SJSA1 (cell line): ENCODE data around the gene MEN1. TPM values are rescaled to one million over a fixed set of nuclear protein-coding genes. Genes with fewer than 3 reads are reported as not detected.
A peak's percentile ranks its signal among the peaks of the same experiment; 100 is the strongest.
"Not testable (repeated sequence)": the region's sequence is repeated elsewhere in the genome, so short reads cannot be mapped to it uniquely, and the experiment has no call there.

ENCODE experiments used
- DNase-seq, 2 experiments: peaks; one replicate each; pipeline ENCODE4 v3.0.0-alpha.2; 2015 to 2020; ENCODE audit warnings: low spot score in 2 of 2, low read depth in 1 of 2
- H3K27ac ChIP-seq: fragments of 250-450 bp; sonication (Bioruptor Pico); 2 replicates; pipeline ENCODE4 v1.5.1; 2020; ENCODE audit warnings: mild to moderate bottlenecking, moderate library complexity
- H3K27me3 ChIP-seq: fragments of 250-450 bp; sonication (Bioruptor Pico); replicated peaks from 2 replicates; pipeline ENCODE4 v1.5.1; 2020; ENCODE audit warnings: mild to moderate bottlenecking, moderate library complexity
- H3K36me3 ChIP-seq: fragments of 250-450 bp; sonication (Bioruptor Pico); 2 replicates; pipeline ENCODE4 v1.5.1; 2020; ENCODE audit warnings: mild to moderate bottlenecking
- H3K4me1 ChIP-seq: fragments of 250-450 bp; sonication (Bioruptor Pico); replicated peaks from 2 replicates; pipeline ENCODE4 v1.6.1; 2021; ENCODE audit warnings: mild to moderate bottlenecking
- H3K4me3 ChIP-seq: fragments of 250-450 bp; sonication (Bioruptor Pico); 2 replicates; pipeline ENCODE4 v1.5.1; 2020; ENCODE audit warnings: mild to moderate bottlenecking
- H3K9me3 ChIP-seq: fragments of 250-450 bp; sonication (Bioruptor Pico); replicated peaks from 2 replicates; pipeline ENCODE4 v1.5.1; 2020; ENCODE audit warnings: mild to moderate bottlenecking
- total RNA-seq: library from RNA; depleted of rRNA; stranded (reverse); fragments of >200 nt; shearing (Covaris generic); gene quantifications from 2 replicates; pipeline ENCODE4 v1.2.3, GENCODE V29; 2014

MEN1 gene
- total RNA-seq, 1 experiment from 2014 or later, result 22.0 TPM

DNA sequence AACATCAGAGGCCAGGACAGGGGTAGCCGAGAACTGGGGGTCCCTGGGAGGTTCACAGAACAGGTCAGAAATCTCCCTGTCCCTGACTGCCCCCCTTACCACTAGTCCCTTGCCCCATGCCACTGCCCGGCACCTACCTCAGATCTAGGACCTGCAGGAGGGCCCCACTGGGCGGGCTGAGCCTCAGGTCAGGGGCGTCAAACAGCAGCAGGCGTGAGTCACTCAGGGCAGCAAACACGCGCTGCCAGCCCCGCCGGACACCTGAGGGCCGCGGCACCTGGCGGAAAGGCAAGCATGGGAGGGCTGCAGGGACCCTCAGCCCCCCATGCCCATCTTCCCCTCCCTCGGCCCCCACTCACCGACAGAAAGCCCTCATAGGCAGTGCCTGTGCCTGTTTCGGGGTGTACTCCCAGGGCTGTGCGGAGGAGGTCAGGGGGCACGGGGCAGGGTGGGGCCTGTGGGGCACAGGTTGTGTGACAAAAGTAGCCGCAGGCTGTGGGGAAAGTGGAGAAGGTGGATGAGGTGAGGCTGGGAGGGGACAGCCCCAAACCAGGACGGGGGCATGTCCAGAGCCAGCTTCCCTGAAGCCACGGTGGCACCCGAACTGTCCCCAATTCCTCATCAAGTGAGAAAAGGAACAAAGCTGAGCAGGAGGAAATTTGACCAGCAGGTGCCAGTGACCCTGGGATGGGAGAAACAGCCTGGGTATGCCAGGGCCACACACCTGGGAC is 22.3 kb upstream of the MEN1 start:
- DNase-seq, result no peak
- Histone ChIP-seq H3K9me3 (no peaks in the 10 kb centered on the region), H3K27ac (no peak overlapping the region), H3K4me3 (no peak overlapping the region), H3K4me1 (peaks cover 6% of the 10 kb centered on the region), H3K36me3 (no peaks in the 10 kb centered on the region), H3K27me3 (no peaks in the 10 kb centered on the region; the same call in 1 of the 2 replicates)

DNA sequence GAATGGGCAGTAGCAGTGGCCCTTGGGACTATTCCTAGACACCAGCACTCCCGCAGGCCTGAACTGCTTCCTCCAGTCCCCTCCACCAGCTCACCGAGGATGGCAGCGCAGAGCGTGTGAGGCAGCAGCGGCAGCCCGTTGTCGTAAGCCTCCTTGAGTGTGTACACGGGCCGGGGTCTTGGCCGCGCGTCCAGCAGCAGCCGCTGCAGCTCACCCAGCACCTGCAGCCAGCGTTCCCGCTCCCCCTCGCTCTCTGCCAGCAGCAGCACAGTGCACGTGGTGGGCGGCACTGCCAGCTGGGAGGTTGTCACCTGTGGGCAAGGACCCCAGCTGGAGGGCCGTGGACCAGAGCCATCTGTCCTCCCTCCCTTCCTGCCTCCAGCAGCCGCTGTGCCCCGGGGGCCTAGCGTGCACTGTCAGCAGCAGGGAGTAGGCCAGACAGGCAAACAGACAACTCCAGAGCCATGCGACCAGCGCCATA is 21.1 kb upstream of the MEN1 start:
- H3K27me3 ChIP-seq, result no peaks in the 10 kb centered on the region; the same call in 1 of the 2 replicates
- no peak overlapping the region for H3K27ac ChIP-seq
- H3K4me1 ChIP-seq, result peaks cover 6% of the 10 kb centered on the region
- no peak for DNase-seq
- H3K4me3 ChIP-seq, result no peak overlapping the region
- H3K36me3 ChIP-seq, result no peaks in the 10 kb centered on the region
- H3K9me3 ChIP-seq, result no peaks in the 10 kb centered on the region

DNA sequence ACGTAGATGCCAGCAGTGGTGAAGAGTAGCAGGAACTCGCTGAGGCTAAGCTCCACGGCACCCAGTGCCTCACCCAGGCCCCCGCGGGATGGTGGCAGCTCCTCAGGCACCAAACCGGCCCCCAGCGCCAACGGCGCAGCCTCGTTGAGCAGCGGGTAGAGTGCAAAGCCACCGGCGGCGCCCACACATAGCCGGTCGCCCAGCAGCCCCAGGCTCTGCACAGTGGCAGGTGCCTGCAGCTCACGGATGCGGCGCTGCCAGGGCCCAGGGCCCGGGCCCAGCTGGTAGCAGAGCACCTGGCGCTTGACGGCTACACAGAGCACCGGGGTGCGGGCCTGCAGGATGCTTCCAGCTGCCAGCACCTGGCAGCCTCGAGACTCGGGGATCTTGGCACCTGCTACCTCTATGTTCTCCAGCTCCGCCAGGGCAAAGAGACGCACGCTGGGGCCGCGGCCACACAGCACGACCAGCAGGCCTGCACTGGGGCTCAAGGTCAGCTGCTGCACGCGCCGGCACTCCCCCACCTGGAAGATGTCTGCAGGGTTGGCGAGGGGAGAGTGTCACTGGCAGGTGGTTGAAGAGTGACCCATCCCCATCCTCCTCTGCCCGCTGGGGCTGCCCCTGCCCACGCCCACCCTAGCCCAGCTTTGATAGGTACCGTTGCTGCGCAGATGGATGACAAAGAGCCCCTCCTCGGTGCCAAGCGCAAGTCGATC is 19.3 kb upstream of the MEN1 start:
- no peak for DNase-seq
- H3K9me3 ChIP-seq, result no peaks in the 10 kb centered on the region
- no peak overlapping the region for H3K27ac ChIP-seq
- no peaks in the 10 kb centered on the region; the same call in 1 of the 2 replicates for H3K27me3 ChIP-seq
- no peak overlapping the region for H3K4me3 ChIP-seq
- H3K36me3 ChIP-seq, result no peaks in the 10 kb centered on the region
- no peaks in the 10 kb centered on the region for H3K4me1 ChIP-seq

DNA sequence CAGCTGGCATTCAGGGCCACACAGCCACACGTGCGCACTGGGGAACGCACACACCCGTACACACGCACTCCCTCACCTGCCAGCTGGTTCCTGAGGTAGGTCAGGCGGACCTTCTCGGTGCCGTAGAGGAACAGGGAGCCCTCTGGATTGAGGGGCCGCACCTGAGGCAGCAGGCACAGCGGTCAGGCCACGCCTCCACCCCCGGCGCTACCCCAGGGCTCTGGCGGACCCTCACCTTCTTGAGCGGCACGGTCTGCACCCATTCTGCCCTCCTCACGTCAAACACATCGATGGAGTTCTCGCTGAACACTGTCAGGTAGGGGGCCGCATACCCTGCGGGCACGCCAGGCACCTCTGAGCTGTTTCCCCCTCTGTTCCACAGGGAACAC is 17.1 kb upstream of the MEN1 start:
- Histone ChIP-seq H3K36me3 (no peaks in the 10 kb centered on the region), H3K9me3 (no peaks in the 10 kb centered on the region), H3K4me3 (no peak overlapping the region), H3K27me3 (peaks cover 10% of the 10 kb centered on the region; the same call in 1 of the 2 replicates), H3K27ac (no peak overlapping the region), H3K4me1 (no peaks in the 10 kb centered on the region)
- no peak for DNase-seq

DNA sequence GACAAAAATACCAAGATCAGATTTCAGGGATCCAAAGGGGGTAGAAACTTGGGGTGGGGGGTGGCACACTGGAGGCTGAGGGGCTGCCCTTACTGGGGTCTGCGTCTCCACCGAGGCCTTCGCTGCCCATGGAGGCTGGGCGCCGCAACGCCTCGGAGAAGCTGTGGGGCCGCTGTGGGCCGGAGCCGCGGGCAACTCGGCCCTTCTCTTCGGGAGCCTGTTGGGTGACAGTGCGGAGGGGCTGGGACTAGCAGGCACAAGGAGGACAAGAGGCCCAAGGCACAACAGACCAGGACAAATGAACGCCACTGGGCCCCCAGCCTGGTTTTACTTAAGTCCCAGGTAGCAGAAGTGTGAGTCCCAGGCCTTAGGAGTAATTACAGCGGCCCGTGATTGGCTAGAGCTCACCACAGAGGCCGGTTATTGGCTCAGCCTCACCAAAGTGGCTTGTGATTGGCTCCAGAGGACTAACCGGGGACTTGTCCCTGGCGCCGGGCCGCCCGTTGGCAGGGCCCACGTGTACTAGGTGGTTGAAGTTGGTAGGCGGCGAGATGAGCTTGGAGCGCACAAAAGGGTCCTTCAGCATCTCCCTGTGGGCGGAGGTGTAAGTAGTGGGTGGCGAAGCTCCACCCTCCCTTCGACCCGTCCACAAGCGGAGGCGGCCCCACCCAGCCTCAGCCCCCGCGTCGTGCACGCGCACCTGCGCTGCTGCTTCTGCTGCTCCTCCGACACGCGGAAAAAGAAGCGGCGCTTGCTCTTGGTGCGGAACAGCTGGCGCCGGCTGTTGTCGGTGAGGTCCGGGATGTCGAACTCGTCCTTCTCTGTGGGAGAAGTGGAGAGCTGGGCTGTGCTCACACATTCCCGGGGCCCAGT is 16.5 kb upstream of the MEN1 start:
- H3K27me3 ChIP-seq, result peaks cover 10% of the 10 kb centered on the region; the same call in 1 of the 2 replicates
- no peaks in the 10 kb centered on the region for H3K9me3 ChIP-seq
- H3K4me1 ChIP-seq, result no peaks in the 10 kb centered on the region
- no peak for DNase-seq
- no peaks in the 10 kb centered on the region for H3K36me3 ChIP-seq
- no peak overlapping the region for H3K27ac ChIP-seq
- no peak overlapping the region for H3K4me3 ChIP-seq

DNA sequence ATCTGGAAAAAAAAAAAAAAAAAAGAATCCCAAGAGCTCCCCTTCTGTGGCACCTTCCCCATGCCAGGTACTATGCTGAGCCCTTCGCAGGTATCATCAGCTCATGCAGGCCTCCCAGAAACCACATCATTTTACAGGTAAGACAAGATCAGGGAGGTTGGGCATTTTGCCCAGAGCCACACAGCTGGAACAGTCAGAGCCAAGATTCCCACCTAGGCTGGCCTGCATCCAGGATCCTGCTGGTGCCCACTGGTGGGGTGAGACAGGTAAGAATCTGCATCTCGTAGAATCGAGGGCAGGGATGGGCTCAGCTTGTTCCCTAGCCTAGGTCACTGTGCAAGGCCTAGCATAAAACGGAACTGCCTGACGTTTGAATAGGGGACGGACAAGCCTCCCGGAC is 15.7 kb upstream of the MEN1 start:
- Histone ChIP-seq H3K4me1 (no peaks in the 10 kb centered on the region), H3K9me3 (no peaks in the 10 kb centered on the region), H3K4me3 (no peak overlapping the region), H3K27ac (no peak overlapping the region), H3K27me3 (peaks cover 10% of the 10 kb centered on the region; the same call in 1 of the 2 replicates), H3K36me3 (no peaks in the 10 kb centered on the region)
- no peak for DNase-seq

DNA sequence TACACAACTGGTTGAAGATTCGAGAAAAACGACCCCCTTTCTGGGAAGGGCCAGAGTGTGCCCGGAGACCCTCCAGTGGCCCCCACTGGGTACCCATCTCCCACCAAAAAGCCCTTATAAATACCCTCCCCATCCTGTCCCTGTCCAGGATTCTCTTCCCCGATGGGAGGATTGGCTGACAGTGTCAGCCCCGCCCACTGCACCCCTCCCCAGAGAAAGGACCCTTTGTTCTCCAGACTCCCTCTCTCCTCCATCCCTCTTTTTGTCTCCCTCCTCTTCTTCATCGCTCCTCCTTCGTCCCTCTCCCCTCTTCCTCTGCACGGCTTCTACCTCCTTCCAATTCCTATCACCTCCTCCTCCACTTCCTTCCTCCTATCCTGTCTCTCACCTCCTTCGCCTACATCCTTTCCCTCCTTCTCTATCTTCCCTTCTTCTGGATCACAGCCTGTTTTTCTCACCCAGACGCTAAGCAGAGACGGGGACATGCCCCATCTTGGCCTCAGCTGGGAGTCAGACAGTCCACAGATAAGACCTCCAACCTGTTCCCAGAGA is 13.3 kb upstream of the MEN1 start:
- no peak overlapping the region for H3K27ac ChIP-seq
- no peak overlapping the region for H3K4me3 ChIP-seq
- no peaks in the 10 kb centered on the region for H3K36me3 ChIP-seq
- H3K4me1 ChIP-seq, result no peaks in the 10 kb centered on the region
- no peaks in the 10 kb centered on the region for H3K9me3 ChIP-seq
- no peak for DNase-seq
- H3K27me3 ChIP-seq, result peaks cover 10% of the 10 kb centered on the region; the same call in 1 of the 2 replicates

DNA sequence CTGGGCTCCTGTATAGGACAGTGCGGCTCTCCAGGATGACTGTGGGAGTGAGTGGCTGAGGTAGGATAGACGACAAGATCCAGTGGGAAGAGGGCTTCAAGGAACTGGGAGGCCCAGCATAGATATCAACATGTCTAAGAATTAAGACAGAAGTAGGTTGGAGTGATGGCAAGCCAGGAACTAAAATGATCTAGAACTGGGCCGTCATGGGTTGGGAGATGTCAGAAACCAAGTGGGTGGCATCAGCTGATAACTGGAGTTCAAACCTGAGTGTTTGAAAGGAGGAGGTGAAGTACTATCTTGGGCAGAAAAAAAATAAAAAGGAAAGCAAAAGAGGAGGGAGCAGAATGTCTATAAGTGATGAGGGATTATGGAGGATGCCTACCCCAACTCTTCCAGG is 7.1 kb upstream of the MEN1 start:
- no peak overlapping the region for H3K27ac ChIP-seq
- no peaks in the 10 kb centered on the region for H3K9me3 ChIP-seq
- H3K4me1 ChIP-seq, result no peaks in the 10 kb centered on the region
- H3K27me3 ChIP-seq, result no peaks in the 10 kb centered on the region
- no peak overlapping the region for H3K4me3 ChIP-seq
- no peak for DNase-seq
- no peaks in the 10 kb centered on the region for H3K36me3 ChIP-seq

DNA sequence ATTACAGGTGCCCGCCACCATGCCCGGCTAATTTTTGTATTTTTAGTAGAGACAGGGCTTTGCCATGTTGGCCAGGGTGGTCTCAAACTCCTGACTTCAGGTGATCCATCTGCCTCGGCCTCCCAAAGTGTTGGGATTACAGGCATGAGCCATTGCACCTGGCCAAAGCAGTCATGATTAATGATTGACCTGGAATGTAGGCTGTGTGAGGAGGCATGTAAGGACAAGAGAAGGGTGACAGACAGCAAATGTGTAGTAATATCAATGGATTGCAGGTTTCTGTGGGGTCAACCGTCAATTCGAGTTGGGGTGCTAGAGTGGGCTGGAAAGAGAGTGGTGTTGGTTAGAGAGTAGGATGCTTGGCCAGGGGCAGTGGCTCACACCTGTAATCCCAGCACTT is 5.1 kb upstream of the MEN1 start:
- not testable (repeated sequence) for H3K4me3 ChIP-seq, H3K4me1 ChIP-seq, H3K9me3 ChIP-seq, H3K27me3 ChIP-seq, DNase-seq, H3K27ac ChIP-seq, H3K36me3 ChIP-seq

DNA sequence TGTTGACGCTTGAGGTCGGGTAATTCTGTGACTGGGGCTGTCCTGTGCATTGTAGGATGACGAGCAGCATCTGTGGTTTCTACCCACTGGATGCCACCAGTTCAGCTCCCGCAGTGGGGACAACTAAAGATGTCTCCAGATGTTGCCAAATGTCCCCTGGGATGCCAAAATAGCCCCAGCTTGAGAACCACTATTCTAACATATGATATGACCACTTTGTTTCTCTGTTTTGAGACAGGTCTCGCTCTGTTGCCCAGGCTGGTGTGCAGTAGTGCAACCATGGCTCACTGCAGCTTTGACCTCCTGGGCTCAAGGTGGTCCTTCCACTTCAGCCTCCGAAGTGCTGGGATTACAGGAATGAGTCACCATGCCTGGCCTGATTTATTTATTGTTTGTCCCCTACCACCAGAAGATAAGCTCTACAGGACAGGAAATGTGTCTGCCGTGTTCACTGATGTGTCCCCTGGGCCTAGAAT is 4.4 kb upstream of the MEN1 start:
- no peak for DNase-seq
- H3K27ac ChIP-seq, result no peak overlapping the region
- H3K4me1 ChIP-seq, result peaks cover 5% of the 10 kb centered on the region
- H3K9me3 ChIP-seq, result no peaks in the 10 kb centered on the region
- no peak overlapping the region for H3K4me3 ChIP-seq
- no peaks in the 10 kb centered on the region for H3K27me3 ChIP-seq
- H3K36me3 ChIP-seq, result 0 out of 2 replicates have a peak, but pooled peaks cover under 1% of the 10 kb centered on the region

DNA sequence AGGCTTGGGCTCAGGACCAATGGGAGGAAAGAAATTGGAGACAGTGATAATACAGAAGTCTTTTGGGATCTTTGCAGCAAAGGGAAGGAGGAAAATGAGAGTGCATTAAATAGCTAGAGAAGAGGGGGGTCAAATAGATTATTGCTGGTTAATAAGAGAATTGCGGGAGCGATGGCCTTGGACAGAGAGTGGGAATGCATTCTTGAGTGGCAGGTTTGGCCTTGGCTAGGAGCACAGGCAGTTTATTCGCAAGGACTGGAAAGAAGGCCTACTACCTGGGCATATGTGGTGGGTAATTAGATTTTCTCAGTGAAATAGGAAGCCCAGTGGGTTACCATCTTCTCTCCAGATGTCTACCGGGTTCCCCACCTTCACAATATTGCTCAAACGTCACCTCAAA is 3.5 kb upstream of the MEN1 start:
- H3K27me3 ChIP-seq, result no peaks in the 10 kb centered on the region
- no peak overlapping the region for H3K27ac ChIP-seq
- H3K4me1 ChIP-seq, result peaks cover 11% of the 10 kb centered on the region
- no peaks in the 10 kb centered on the region for H3K9me3 ChIP-seq
- DNase-seq, result no peak
- H3K36me3 ChIP-seq, result peaks cover 6% of the 10 kb centered on the region
- H3K4me3 ChIP-seq, result no peak overlapping the region

DNA sequence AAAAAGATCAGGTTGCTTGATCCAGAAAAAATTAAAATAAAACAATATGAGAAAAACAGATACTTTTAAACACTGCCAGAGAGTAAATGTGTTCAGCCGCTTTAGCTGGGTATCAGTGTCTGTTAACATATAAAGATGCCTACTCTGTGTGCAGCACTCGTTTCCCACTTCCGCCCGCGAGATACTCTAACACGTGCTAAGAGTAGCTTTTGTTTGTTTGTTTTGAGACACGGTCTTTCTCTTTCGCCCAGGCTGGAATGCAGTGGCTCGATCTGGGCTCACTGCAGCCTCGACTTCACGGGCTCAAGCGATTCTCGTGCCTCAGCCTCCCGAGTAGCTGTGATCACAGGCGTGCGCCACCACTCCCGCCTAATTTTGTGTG is 531 bp upstream of the MEN1 start:
- no peaks in the 10 kb centered on the region for H3K27me3 ChIP-seq
- no peak for DNase-seq
- peaks cover 33% of the 10 kb centered on the region for H3K36me3 ChIP-seq
- H3K4me3 ChIP-seq, result peak overlapping the region; percentile 65
- H3K27ac ChIP-seq, result no peak overlapping the region
- peaks cover 11% of the 10 kb centered on the region for H3K4me1 ChIP-seq
- H3K9me3 ChIP-seq, result no peaks in the 10 kb centered on the region

DNA sequence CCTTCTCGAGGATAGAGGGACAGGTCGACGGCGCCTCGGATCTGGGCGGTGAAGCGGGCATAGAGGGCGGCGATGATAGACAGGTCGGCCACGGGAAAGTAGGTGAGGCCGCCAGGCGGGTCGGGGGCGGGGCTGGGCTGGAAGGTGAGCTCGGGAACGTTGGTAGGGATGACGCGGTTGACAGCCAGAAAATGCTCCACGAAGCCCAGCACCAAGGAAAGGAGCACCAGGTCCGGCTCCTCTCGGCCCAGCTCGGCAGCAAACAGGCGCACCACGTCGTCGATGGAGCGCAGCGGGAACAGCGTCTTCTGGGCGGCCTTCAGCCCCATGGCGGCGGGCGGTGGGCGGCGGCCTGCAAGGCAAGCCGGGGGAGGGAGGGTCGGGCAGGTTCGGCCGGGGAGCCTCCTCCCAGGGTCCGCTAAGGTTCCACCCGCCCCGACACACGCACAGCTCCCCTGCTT is 540 bp downstream of the MEN1 start:
- no peaks in the 10 kb centered on the region for H3K27me3 ChIP-seq
- H3K4me3 ChIP-seq, result peak overlapping the region; percentile 65
- H3K4me1 ChIP-seq, result peaks cover 11% of the 10 kb centered on the region
- peak in 1 of 2 experiments; percentile 61 for DNase-seq
- no peak overlapping the region for H3K27ac ChIP-seq
- no peaks in the 10 kb centered on the region for H3K9me3 ChIP-seq
- H3K36me3 ChIP-seq, result peaks cover 44% of the 10 kb centered on the region
